GM12878 (cell line): ENCODE results near the gene SKIDA1. TPM values are rescaled to one million over a fixed set of nuclear protein-coding genes. Genes with fewer than 3 reads are reported as not detected.

Experiments
- ATAC-seq: fragments of 200-7000 bp; cut with Tn5 transposase; 3 replicates; pipeline ENCODE4 v1.9.1; 2020; ENCODE audit warnings: mild to moderate bottlenecking, moderate library complexity
- BruUV-seq: library from RNA; stranded (reverse); fragments of 400-500 nt; replicated peaks from 2 replicates; lab custom pipeline; 2021; lab: Mats Ljungman, UMichigan
- CTCF ChIA-PET: fragments of 300-600 bp; sonication (Branson Sonifier 250); formaldehyde crosslinking; extraction: SDS; loops from one replicate; lab custom pipeline; 2021; ENCODE audit warnings: inconsistent platforms; lab: Yijun Ruan, JAX
- POLR2A ChIA-PET: fragments of 350-600 bp; formaldehyde crosslinking; extraction: SDS; loops from one replicate; lab custom pipeline; 2021; ENCODE audit warnings: inconsistent platforms; lab: Charles Lee
- RAD21 ChIA-PET: fragments of 300-600 bp; sonication (Branson Sonifier 250); formaldehyde crosslinking; loops from one replicate; lab custom pipeline; 2023; ENCODE audit warnings: antibody characterized with exemption; ENCODE audit not compliant: unreplicated experiment; lab: Charles Lee
- SMC1A ChIA-PET: fragments of 300-600 bp; sonication (Branson Sonifier 250); formaldehyde crosslinking; loops from one replicate; lab custom pipeline; 2023; ENCODE audit not compliant: unreplicated experiment, uncharacterized antibody; lab: Charles Lee
- DNase-seq: peaks from one replicate; pipeline ENCODE4 v3.0.0-alpha.2; 2011; ENCODE audit warnings: low read depth, low spot score
- FAIRE-seq: peaks from 3 replicates; lab custom pipeline; 2011; peaks lifted over from hg19 to GRCh38; lab: Jason Lieb, UNC
- H2AFZ ChIP-seq: 2 replicates; pipeline ENCODE4 v1.6.0; 2011; ENCODE audit warnings: low read depth, low read length, control low read depth; ENCODE audit not compliant: control insufficient read depth
- H3K27ac ChIP-seq: 2 replicates; pipeline ENCODE4 v1.5.1; 2011; ENCODE audit warnings: control low read depth; ENCODE audit not compliant: control insufficient read depth, insufficient read depth
- H3K27me3 ChIP-seq, 2 experiments: replicated peaks in 1 of 2; 2 replicates each; pipeline versions ENCODE4 v1.6.0 to v1.6.1; 2011; ENCODE audit warnings: low read length in 1 of 2; ENCODE audit not compliant: control insufficient read depth in 2 of 2, insufficient read depth in 2 of 2
- H3K36me3 ChIP-seq, 2 experiments: 2 replicates each; pipeline ENCODE4 v1.5.1; 2011; ENCODE audit warnings: low read length in 1 of 2; ENCODE audit not compliant: control insufficient read depth in 2 of 2, insufficient read depth in 2 of 2
- H3K4me1 ChIP-seq: 2 replicates; pipeline ENCODE4 v1.6.1; 2011; ENCODE audit warnings: mild to moderate bottlenecking, low read length, moderate library complexity, mixed read lengths; ENCODE audit not compliant: control insufficient read depth, insufficient read depth
- H3K4me2 ChIP-seq: 2 replicates; pipeline ENCODE4 v1.6.0; 2011; ENCODE audit warnings: control low read depth; ENCODE audit not compliant: control insufficient read depth, insufficient read depth
- H3K4me3 ChIP-seq: fragments of 200-600 bp; sonication (generic); 2 replicates; pipeline ENCODE4 v1.5.1; 2016
- H3K79me2 ChIP-seq: 2 replicates; pipeline ENCODE4 v1.6.0; 2011; ENCODE audit warnings: low read length; ENCODE audit not compliant: control insufficient read depth, insufficient read depth
- H3K9ac ChIP-seq: 2 replicates; pipeline ENCODE4 v1.8.0; 2011; ENCODE audit warnings: low read length, control low read depth, mixed read lengths; ENCODE audit not compliant: control insufficient read depth, insufficient read depth
- H3K9me3 ChIP-seq: replicated peaks from 3 replicates; pipeline ENCODE4 v1.5.1; 2011; ENCODE audit warnings: mild to moderate bottlenecking, low read length; ENCODE audit not compliant: control insufficient read depth, insufficient read depth
- H4K20me1 ChIP-seq: 2 replicates; pipeline ENCODE4 v1.6.0; 2011; ENCODE audit not compliant: control insufficient read depth, insufficient read depth
- CREB1 ChIP-seq: IDR thresholded peaks from 2 replicates; pipeline ENCODE4 v1.6.1; 2012; ENCODE audit warnings: low read depth, mild to moderate bottlenecking, inconsistent platforms
- CREM ChIP-seq: IDR thresholded peaks from 2 replicates; pipeline ENCODE4 v1.6.1; 2014; ENCODE audit warnings: antibody characterized with exemption, low read depth
- FOXK2 ChIP-seq: fragments of 450-650 bp; IDR thresholded peaks from 2 replicates; pipeline ENCODE4 v1.6.1; 2017; ENCODE audit warnings: mild to moderate bottlenecking, moderate library complexity
- REST ChIP-seq: IDR thresholded peaks from 2 replicates; pipeline ENCODE4 v1.6.1; 2012; ENCODE audit warnings: mild to moderate bottlenecking, low read depth, low read length
- SMARCA5 ChIP-seq: fragments of 450-650 bp; IDR thresholded peaks from 2 replicates; pipeline ENCODE4 v1.6.1; 2017; ENCODE audit warnings: mild to moderate bottlenecking
- ZBTB11 ChIP-seq: fragments of 450-650 bp; formaldehyde crosslinking; IDR thresholded peaks from 2 replicates; pipeline ENCODE4 v1.5.0; 2022; ENCODE audit warnings: mild to moderate bottlenecking, missing genetic modification characterization
- ZNF687 ChIP-seq: fragments of 450-650 bp; IDR thresholded peaks from 2 replicates; pipeline ENCODE4 v1.6.1; 2017; ENCODE audit warnings: mild to moderate bottlenecking, moderate library complexity
- ZZZ3 ChIP-seq: IDR thresholded peaks from 2 replicates; pipeline ENCODE4 v1.6.1; 2011; ENCODE audit warnings: low read depth; ENCODE audit not compliant: control insufficient read depth, insufficient read length
- WGBS: methylation state at CpG from one replicate; pipeline ENCODE4 v1.1.6; 2016; ENCODE audit warnings: low lambda C conversion rate; ENCODE audit not compliant: insufficient replicate concordance, insufficient coverage; ENCODE audit errors: missing lambda C conversion rate; 5-methylcytosine and 5-hydroxymethylcytosine counted together
- in situ Hi-C: fragments of 300-500 bp; cut with MboI; formaldehyde crosslinking; loops from 9 replicates; pipeline ENCODE4 v1.14.3; 2018; ENCODE audit warnings: mixed read lengths
- intact Hi-C: fragments of 100-400 bp; cut with micrococcal nuclease; formaldehyde crosslinking; loops from one replicate; pipeline ENCODE4 v1.14.2; 2022; ENCODE audit not compliant: unreplicated experiment
- polyA plus RNA-seq, 11 experiments: library from polyadenylated mRNA; depleted of rRNA in 4 of 11; unstranded in 6 of 11; stranded (reverse) in 5 of 11; fragments of >200 nt; fragmentation: Nextera tagmentation in 4 of 11; fragmentation: Illumina TruSeq in 1 of 11; extraction: Ambion mirVana in 4 of 11; extraction: Trizol in 1 of 11; gene quantifications; 1 replicate in 1 of 11; 2 replicates in 10 of 11; pipeline versions ENCODE4 v1.2.1 to v1.2.3, GENCODE V29; 2011 to 2016; ENCODE audit warnings: inconsistent platforms in 2 of 11, missing spikeins in 2 of 11, low read depth in 1 of 11
- total RNA-seq, 4 experiments: library from RNA; depleted of rRNA in 3 of 4; stranded (reverse); fragments of >200 nt in 3 of 4; fragmentation: Illumina TruSeq in 1 of 4; extraction: Trizol in 1 of 4; gene quantifications; 2 replicates each; pipeline versions ENCODE4 v1.2.1 to v1.2.3, GENCODE V29; 2013 to 2021
- TF ChIP-seq, protein P1 (sequence below): IDR thresholded peaks from 2 replicates; pipeline ENCODE4 v1.6.1; 2011; ENCODE audit warnings: low read depth, low read length, improper control_type of control experiment, borderline replicate concordance

Gene SKIDA1
- total and polyA plus RNA-seq, 10 of the 15 experiments (the other 5 are each of a cell fraction or from before 2014, with no cell fraction given), result 0.05 to 0.90 (median 0.28) TPM

DNA sequence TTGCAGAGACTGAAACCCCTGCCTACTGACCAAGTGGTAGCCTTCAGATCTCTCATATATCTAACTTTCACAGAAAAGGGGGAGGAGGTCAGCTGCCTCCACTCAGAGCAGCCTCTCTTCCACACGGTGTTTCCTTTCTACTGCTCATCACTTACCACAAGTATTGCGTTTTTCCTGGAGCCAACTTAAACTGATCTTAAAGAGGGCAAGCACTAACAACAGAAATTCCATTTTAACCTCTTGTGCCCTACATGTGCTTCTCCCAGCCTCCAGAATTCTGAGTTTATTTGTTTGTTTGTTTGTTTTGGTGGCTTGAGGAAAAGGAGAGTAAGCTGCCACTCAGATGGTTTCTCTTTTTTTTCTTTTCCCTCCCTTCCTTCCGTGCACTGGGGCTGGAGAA, 19.1 kb downstream of the SKIDA1 start (continued):
- TF ChIP-seq, protein P1, sequence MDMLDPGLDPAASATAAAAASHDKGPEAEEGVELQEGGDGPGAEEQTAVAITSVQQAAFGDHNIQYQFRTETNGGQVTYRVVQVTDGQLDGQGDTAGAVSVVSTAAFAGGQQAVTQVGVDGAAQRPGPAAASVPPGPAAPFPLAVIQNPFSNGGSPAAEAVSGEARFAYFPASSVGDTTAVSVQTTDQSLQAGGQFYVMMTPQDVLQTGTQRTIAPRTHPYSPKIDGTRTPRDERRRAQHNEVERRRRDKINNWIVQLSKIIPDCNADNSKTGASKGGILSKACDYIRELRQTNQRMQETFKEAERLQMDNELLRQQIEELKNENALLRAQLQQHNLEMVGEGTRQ, result no peak

GRCh38 chr10:21505711-21506278, 19.7 kb downstream of the SKIDA1 start:
- Histone ChIP-seq H3K36me3 (no peaks in the 10 kb centered on the region), H3K4me1 (no peaks in the 10 kb centered on the region), H4K20me1 (no peaks in the 10 kb centered on the region), H3K4me3 (no peak overlapping the region), H2AFZ (no peak overlapping the region), H3K4me2 (no peak overlapping the region), H3K79me2 (no peaks in the 10 kb centered on the region), H3K27ac (no peak overlapping the region), H3K9ac (no peak overlapping the region), H3K27me3 (peaks cover 0 to 9% of the 10 kb centered on the region in 2 experiments), H3K9me3 (no peaks in the 10 kb centered on the region)
- ATAC-seq, result no peak
- intact Hi-C loops (no loop called here), in situ Hi-C loops (no loop called here)
- no peak for FAIRE-seq
- DNase-seq, result no peak
- SMC1A ChIA-PET, result no interaction called here
- RAD21 ChIA-PET, result no interaction called here
- POLR2A ChIA-PET, result no interaction called here
- 39% methylated on average over 4 of the region's 4 CpGs for WGBS
- BruUV-seq, result no TSS peak
- CTCF ChIA-PET, result interaction anchor here (0.8 to 1.5 kb wide), 4 partner anchors 15 to 227 kb away, joined by 3 to 4 read pairs (median 3); no protein-coding TSS in a partner anchor
- no peak for TF ChIP-seq CREM
- no peak for TF ChIP-seq ZNF687
- TF ChIP-seq SMARCA5, result no peak
- no peak for TF ChIP-seq ZBTB11 (CRISPR knock-in tag)
- no peak for TF ChIP-seq CREB1
- TF ChIP-seq ZZZ3, result no peak
- no peak for TF ChIP-seq FOXK2
- TF ChIP-seq REST, result no peak
